ENCODE results near the gene CUTA. TPM values are rescaled to one million over a fixed set of nuclear protein-coding genes. Genes with fewer than 3 reads are reported as not detected.

The CUTA gene
- total RNA-seq, 2 experiments from 2014 or later: 179 to 187 TPM

GRCh38 chr6:33419580-33420490, 1.9 kb upstream of the CUTA start, which contains the start of gene SYNGAP1:
SYNGAP1 (plus strand) TSS chr6:33420065; CDS start chr6:33420265, 200 bp downstream.
- DNase-seq (peak; percentile 62), ATAC-seq (no peak)
- H3K4me1 Mint-ChIP-seq (ENCODE audit: low read depth): peaks cover 60% of the 10 kb centered on the region
- H3K9me3 Mint-ChIP-seq (ENCODE audit: insufficient read depth): no peaks in the 10 kb centered on the region
- POLR2A ChIA-PET: interaction anchor here (0.6 to 3.1 kb wide), 11 partner anchors 10 to 158 kb away, joined by 3 to 23 read pairs (median 7); partner anchors contain the start of genes B3GALT4, PFDN6, RPS18 and VPS52
- peak within 1 kb of the TSS; percentile 98 for H3K27ac Mint-ChIP-seq
- H3K27me3 Mint-ChIP-seq (ENCODE audit: low read depth): peaks cover 7% of the 10 kb centered on the region
- CTCF ChIA-PET: interaction anchor here (0.7 to 2.8 kb wide), 7 partner anchors 10 to 430 kb away, joined by 3 to 21 read pairs (median 4); no protein-coding TSS in a partner anchor
- peak within 1 kb of the TSS; percentile 96 for H3K4me3 Mint-ChIP-seq
- peaks cover 18% of the 10 kb centered on the region for H3K36me3 Mint-ChIP-seq (ENCODE audit: low read depth)

DNA sequence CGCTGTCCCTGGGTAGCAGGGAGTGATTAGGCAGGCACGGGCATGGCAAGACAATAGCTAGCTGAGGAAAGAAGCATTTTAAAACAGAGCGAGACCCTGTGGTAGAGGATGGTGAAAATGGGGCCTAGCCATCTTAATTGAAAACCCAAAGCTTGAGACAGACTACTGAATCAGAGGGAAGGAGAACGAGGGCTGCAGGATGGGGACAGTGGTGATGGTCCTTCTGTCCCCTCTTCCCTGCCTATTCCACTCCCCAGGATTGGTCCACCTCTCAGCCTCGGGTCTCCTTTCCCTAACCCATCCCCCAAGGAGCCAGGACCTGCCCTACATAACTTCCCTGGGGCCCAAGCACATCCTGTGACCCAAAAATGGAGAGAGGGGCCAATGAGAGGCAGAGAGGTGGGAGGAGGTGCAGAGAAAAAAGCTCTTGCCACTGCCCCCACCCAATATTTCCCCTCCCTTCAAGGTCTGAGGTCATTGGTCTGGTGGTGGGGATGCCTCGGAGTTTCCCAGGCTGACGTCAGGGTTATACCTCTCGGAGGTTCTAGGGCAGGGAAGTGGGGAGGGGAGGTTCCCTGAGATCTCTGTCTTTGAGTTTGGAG, 884 bp upstream of the CUTA start:
- peak overlapping the region; percentile 98 for H3K27ac Mint-ChIP-seq
- CTCF ChIA-PET: interaction anchor here (0.9 to 2.8 kb wide), 14 partner anchors 7 to 429 kb away, joined by 3 to 21 read pairs (median 4); partner anchors contain the start of gene ZBTB22
- peak; percentile 58 for DNase-seq
- H3K4me3 Mint-ChIP-seq: peak overlapping the region; percentile 96
- H3K4me1 Mint-ChIP-seq (ENCODE audit: low read depth): peaks cover 60% of the 10 kb centered on the region
- H3K27me3 Mint-ChIP-seq (ENCODE audit: low read depth): peaks cover 7% of the 10 kb centered on the region
- ATAC-seq: no peak
- POLR2A ChIA-PET: interaction anchor here (0.7 to 3.1 kb wide), 11 partner anchors 8 to 159 kb away, joined by 3 to 23 read pairs (median 9); partner anchors contain the start of genes B3GALT4, PFDN6, RPS18 and VPS52
- H3K36me3 Mint-ChIP-seq (ENCODE audit: low read depth): peaks cover 26% of the 10 kb centered on the region
- H3K9me3 Mint-ChIP-seq (ENCODE audit: insufficient read depth): no peaks in the 10 kb centered on the region

DNA sequence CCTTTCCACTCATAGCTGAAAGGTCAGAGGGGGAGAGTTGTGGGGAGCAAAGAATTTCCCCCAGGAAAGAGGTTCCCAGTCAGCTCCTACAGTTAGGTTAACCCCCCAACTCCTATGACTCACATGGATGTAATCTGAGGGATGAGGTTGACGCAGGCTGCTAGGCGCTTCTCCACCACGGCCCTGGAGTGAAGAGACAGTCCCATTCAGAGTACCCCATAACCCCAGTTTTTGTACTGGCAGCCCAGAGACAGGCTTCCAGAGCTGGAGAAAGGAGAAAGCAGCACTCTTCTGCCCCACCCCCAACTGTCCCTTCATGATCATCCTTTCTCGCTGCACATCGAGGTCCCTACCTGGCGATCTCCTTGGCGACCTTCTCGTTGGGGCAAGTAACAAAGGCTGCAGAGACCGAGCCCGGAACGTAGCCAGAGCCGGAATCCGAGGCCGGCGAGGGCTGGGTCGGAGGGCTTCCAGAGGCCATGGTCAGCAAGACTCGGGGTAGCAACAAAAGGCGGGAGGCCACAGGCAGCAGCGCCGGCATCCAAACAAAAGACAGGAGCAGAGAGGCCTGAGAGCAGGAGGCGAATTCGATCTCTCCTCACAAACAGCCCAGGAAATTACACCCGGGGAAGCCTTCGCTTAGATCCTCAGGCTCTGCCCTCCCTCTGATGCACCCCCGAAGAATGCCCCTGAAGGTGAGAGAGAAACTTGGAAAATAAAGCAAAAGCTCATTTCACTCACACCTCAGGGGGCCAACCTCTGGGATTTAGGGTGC, 592 bp downstream of the CUTA start:
- peaks cover 63% of the 10 kb centered on the region for H3K4me1 Mint-ChIP-seq (ENCODE audit: low read depth)
- H3K27ac Mint-ChIP-seq: peak overlapping the region; percentile 98
- H3K36me3 Mint-ChIP-seq (ENCODE audit: low read depth): peaks cover 37% of the 10 kb centered on the region
- peak overlapping the region; percentile 96 for H3K4me3 Mint-ChIP-seq
- peaks cover 6% of the 10 kb centered on the region for H3K27me3 Mint-ChIP-seq (ENCODE audit: low read depth)
- DNase-seq (peak; percentile 37), ATAC-seq (no peak)
- ChIA-PET CTCF (interaction anchor here (0.7 to 2.3 kb wide), 7 partner anchors 9 to 219 kb away, joined by 3 to 10 read pairs (median 4); no protein-coding TSS in a partner anchor), POLR2A (interaction anchor here (0.6 to 3.1 kb wide), 10 partner anchors 9 to 159 kb away, joined by 3 to 23 read pairs (median 10); partner anchors contain the start of genes B3GALT4, RPS18, VPS52 and ZBTB9)
- no peaks in the 10 kb centered on the region for H3K9me3 Mint-ChIP-seq (ENCODE audit: insufficient read depth)

GRCh38 chr6:33416386-33417127, 1.4 kb downstream of the CUTA start:
- ATAC-seq (no peak), DNase-seq (no peak)
- Mint-ChIP-seq H3K27me3 (ENCODE audit: low read depth) (peaks cover 3% of the 10 kb centered on the region), H3K36me3 (ENCODE audit: low read depth) (peaks cover 39% of the 10 kb centered on the region), H3K9me3 (ENCODE audit: insufficient read depth) (no peaks in the 10 kb centered on the region), H3K4me1 (ENCODE audit: low read depth) (peaks cover 66% of the 10 kb centered on the region), H3K4me3 (peak overlapping the region; percentile 96), H3K27ac (peak overlapping the region; percentile 74)
- CTCF ChIA-PET: interaction anchor here (0.8 to 2.3 kb wide), 2 partner anchors 10 to 12 kb away, joined by 4 to 10 read pairs; no protein-coding TSS in a partner anchor
- POLR2A ChIA-PET: interaction anchor here (0.8 to 2.8 kb wide), 6 partner anchors 9 to 145 kb away, joined by 3 to 12 read pairs (median 10); partner anchors contain the start of genes B3GALT4, RPS18 and VPS52

DNA sequence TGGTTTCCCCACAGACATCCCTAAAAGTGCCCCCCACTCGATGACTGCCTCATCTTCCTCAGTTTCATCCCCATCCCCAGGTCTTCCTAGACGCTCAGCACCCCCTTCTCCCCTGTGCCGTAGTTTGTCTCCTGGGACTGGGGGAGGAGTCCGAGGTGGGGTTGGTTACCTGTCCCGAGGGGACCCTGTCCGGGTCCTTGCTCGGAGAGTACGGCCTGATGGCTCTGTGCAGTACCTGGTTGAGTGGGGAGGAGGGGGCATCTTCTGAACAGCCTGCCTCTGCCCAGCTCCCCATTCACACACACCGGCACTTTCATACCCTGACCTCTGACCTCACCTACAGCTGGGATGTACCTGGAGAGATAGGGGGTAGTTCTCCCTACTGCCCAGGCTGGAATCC, 2.1 kb downstream of the CUTA start:
- peak overlapping the region; percentile 77 for H3K27ac Mint-ChIP-seq
- H3K4me1 Mint-ChIP-seq (ENCODE audit: low read depth): peaks cover 65% of the 10 kb centered on the region
- DNase-seq (no peak), ATAC-seq (no peak)
- H3K9me3 Mint-ChIP-seq (ENCODE audit: insufficient read depth): no peaks in the 10 kb centered on the region
- peaks cover 39% of the 10 kb centered on the region for H3K36me3 Mint-ChIP-seq (ENCODE audit: low read depth)
- H3K4me3 Mint-ChIP-seq: peak overlapping the region; percentile 63
- ChIA-PET CTCF (no interaction called here), POLR2A (interaction anchor here (1.4 to 2.8 kb wide), 2 partner anchors 9 to 24 kb away, joined by 5 to 12 read pairs; no protein-coding TSS in a partner anchor)
- no peaks in the 10 kb centered on the region for H3K27me3 Mint-ChIP-seq (ENCODE audit: low read depth)

GRCh38 chr6:33414592-33415271, 3.2 kb downstream of the CUTA start:
- peaks cover 39% of the 10 kb centered on the region for H3K36me3 Mint-ChIP-seq (ENCODE audit: low read depth)
- ChIA-PET CTCF (interaction anchor here (0.7 to 1.0 kb wide), 3 partner anchors 11 to 346 kb away, joined by 3 to 5 read pairs (median 4); no protein-coding TSS in a partner anchor), POLR2A (interaction anchor here (1.4 to 2.8 kb wide), 2 partner anchors 11 to 22 kb away, joined by 5 to 12 read pairs; no protein-coding TSS in a partner anchor)
- H3K4me3 Mint-ChIP-seq: no peak overlapping the region
- DNase-seq (peak; percentile 45), ATAC-seq (no peak)
- H3K4me1 Mint-ChIP-seq (ENCODE audit: low read depth): peaks cover 65% of the 10 kb centered on the region
- no peaks in the 10 kb centered on the region for H3K9me3 Mint-ChIP-seq (ENCODE audit: insufficient read depth)
- H3K27ac Mint-ChIP-seq: peak overlapping the region; percentile 23
- H3K27me3 Mint-ChIP-seq (ENCODE audit: low read depth): no peaks in the 10 kb centered on the region

- H3K9me3 Mint-ChIP-seq (ENCODE audit: insufficient read depth): no peaks in the 10 kb centered on the region
- no peaks in the 10 kb centered on the region for H3K27me3 Mint-ChIP-seq (ENCODE audit: low read depth)
- H3K4me3 Mint-ChIP-seq: no peak overlapping the region
- DNase-seq (no peak), ATAC-seq (no peak)
- H3K36me3 Mint-ChIP-seq (ENCODE audit: low read depth): peaks cover 47% of the 10 kb centered on the region
- peak overlapping the region; percentile 23 for H3K27ac Mint-ChIP-seq
- H3K4me1 Mint-ChIP-seq (ENCODE audit: low read depth): peaks cover 60% of the 10 kb centered on the region
- CTCF ChIA-PET: interaction anchor here (0.9 to 1.0 kb wide), 2 partner anchors 18 to 347 kb away, joined by 3 to 4 read pairs; no protein-coding TSS in a partner anchor
- POLR2A ChIA-PET: interaction anchor here (1.3 to 2.8 kb wide), 2 partner anchors 12 to 167 kb away, joined by 3 to 12 read pairs; partner anchors contain the start of gene BAK1
Measured at GRCh38 chr6:33413241-33414120, 4.4 kb downstream of the CUTA start.

DNA sequence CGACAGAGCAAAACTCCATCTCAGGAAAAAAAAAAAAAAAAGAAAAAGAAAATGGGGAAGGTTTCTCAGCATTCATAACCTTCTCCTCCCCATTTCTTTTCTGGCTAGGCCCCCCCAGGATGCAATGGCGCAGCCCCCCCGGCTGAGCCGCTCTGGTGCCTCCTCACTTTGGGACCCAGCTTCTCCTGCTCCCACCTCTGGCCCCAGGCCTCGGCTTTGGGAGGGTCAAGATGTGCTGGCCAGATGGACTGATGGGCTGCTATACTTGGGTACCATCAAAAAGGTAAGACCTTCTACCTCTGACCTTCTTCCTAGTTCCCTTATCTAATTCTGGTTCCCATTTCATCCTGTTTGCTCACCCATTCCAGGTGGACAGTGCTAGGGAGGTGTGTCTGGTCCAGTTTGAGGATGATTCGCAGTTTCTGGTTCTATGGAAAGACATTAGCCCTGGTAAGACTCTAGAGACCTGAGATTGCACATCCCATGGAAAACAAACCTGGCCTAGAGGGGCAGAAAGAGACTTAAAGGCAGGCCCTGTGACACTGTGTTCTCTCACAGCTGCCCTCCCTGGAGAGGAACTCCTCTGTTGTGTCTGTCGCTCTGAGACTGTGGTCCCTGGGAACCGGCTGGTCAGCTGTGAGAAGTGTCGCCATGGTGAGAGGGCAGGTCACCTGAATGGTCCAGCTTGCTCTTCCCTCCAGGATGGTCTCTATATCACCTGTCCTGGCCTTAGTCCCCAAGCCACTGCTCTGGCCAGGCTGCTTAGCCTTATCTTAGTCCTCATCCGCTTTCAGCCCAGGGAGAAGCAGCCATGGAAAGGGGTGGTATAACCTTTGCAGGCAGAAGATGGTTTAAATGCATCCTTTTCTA, 5.5 kb downstream of the CUTA start:
- Mint-ChIP-seq H3K27ac (peak overlapping the region; percentile 59), H3K4me3 (peak overlapping the region; percentile 76), H3K9me3 (ENCODE audit: insufficient read depth) (no peaks in the 10 kb centered on the region), H3K4me1 (ENCODE audit: low read depth) (peaks cover 58% of the 10 kb centered on the region), H3K27me3 (ENCODE audit: low read depth) (no peaks in the 10 kb centered on the region), H3K36me3 (ENCODE audit: low read depth) (peaks cover 57% of the 10 kb centered on the region)
- POLR2A ChIA-PET: interaction anchor here (0.7 to 1.3 kb wide), 2 partner anchors 158 to 168 kb away, joined by 3 read pairs; partner anchors contain the start of gene BAK1
- DNase-seq: no peak
- no peak for ATAC-seq
- CTCF ChIA-PET: interaction anchor here (1.2 kb wide), 1 partner anchor 95 kb away, joined by 3 read pairs; the partner anchor contains the start of gene ZBTB22
